ENCODE data around the gene MTERF4.

Gene MTERF4

GRCh38 chr2:241102239-241102803, at the start of gene MTERF4:
TSS of gene MTERF4 (minus strand) at chr2:241102287. CDS start at chr2:241102273, 14 bp downstream.
- DNase-seq (ENCODE audit: low read depth in 2 of 2) = peak; percentile 79 to 86

- DNase-seq (ENCODE audit: low read depth in 2 of 2) = no peak
These were observed 48.8 kb upstream of the MTERF4 start for GRCh38 chr2:241150660-241151530.

- peak; percentile 95 to 96 for DNase-seq (ENCODE audit: low read depth in 2 of 2)
These were observed 48.0 kb upstream of the MTERF4 start, which contains the start of gene PPP1R7 for GRCh38 chr2:241149925-241150659. TSS of gene PPP1R7 (plus strand) at chr2:241150467. CDS start at chr2:241150496, 29 bp downstream.

- DNase-seq (ENCODE audit: low read depth in 2 of 2) = no peak
These were observed 47.5 kb upstream of the MTERF4 start for GRCh38 chr2:241149675-241149924.

- peak; percentile 89 to 94 for DNase-seq (ENCODE audit: low read depth in 2 of 2)
These were observed 47.0 kb upstream of the MTERF4 start, which contains the start of gene PASK for GRCh38 chr2:241148891-241149674. TSS of gene PASK (minus strand) at chr2:241149472. CDS start at chr2:241143032, 6,440 bp downstream.

- no peak for DNase-seq (ENCODE audit: low read depth in 2 of 2)
These were observed 46.2 kb upstream of the MTERF4 start for GRCh38 chr2:241148239-241148638.

- DNase-seq (ENCODE audit: low read depth in 2 of 2) = no peak
These were observed 45.2 kb upstream of the MTERF4 start for GRCh38 chr2:241147336-241147735.

GRCh38 chr2:241146286-241146685, 44.2 kb upstream of the MTERF4 start:
- no peak for DNase-seq (ENCODE audit: low read depth in 2 of 2)

GRCh38 chr2:241142593-241142992, 40.5 kb upstream of the MTERF4 start:
- no peak for DNase-seq (ENCODE audit: low read depth in 2 of 2)

GRCh38 chr2:241142063-241142462, 40.0 kb upstream of the MTERF4 start:
- DNase-seq (ENCODE audit: low read depth in 2 of 2) = no peak

- no peak for DNase-seq (ENCODE audit: low read depth in 2 of 2)
These were observed 39.2 kb upstream of the MTERF4 start for GRCh38 chr2:241141214-241141770.

GRCh38 chr2:241140445-241140840, 38.4 kb upstream of the MTERF4 start:
- no peak for DNase-seq (ENCODE audit: low read depth in 2 of 2)

- DNase-seq (ENCODE audit: low read depth in 2 of 2) = no peak
These were observed 37.7 kb upstream of the MTERF4 start for GRCh38 chr2:241139531-241140444.

- DNase-seq (ENCODE audit: low read depth in 2 of 2) = no peak
These were observed 36.4 kb upstream of the MTERF4 start for GRCh38 chr2:241138471-241138870.

- DNase-seq (ENCODE audit: low read depth in 2 of 2) = no peak
These were observed 35.4 kb upstream of the MTERF4 start for GRCh38 chr2:241137276-241138190.

GRCh38 chr2:241136661-241137260, 34.7 kb upstream of the MTERF4 start:
- no peak for DNase-seq (ENCODE audit: low read depth in 2 of 2)

- DNase-seq (ENCODE audit: low read depth in 2 of 2) = no peak
These were observed 34.1 kb upstream of the MTERF4 start for GRCh38 chr2:241136191-241136590.

- no peak for DNase-seq (ENCODE audit: low read depth in 2 of 2)
These were observed 33.6 kb upstream of the MTERF4 start for GRCh38 chr2:241135737-241136136.

- no peak for DNase-seq (ENCODE audit: low read depth in 2 of 2)
These were observed 32.6 kb upstream of the MTERF4 start for GRCh38 chr2:241134711-241135110.
